ENCODE data around the gene TAF13. TPM values are rescaled to one million over a fixed set of nuclear protein-coding genes. Genes with fewer than 3 reads are reported as not detected.

TAF13 gene
- total RNA-seq, 6 experiments from 2014 or later = 94.3 to 150 (median 106) TPM

- Mint-ChIP-seq H3K36me3 (ENCODE audit: low read depth) (peaks cover 11% of the 10 kb centered on the region; the same call in 1 of the 2 replicates), H3K27me3 (ENCODE audit: insufficient read depth) (no peaks in the 10 kb centered on the region)
These were observed 58.7 kb downstream of the TAF13 start for GRCh38 chr1:109017134-109017533.

More at GRCh38 chr1:109017134-109017533, 58.7 kb downstream of the TAF13 start:
- no peak; the same call in 1 of the 2 replicates for TF ChIP-seq CTCF (IDR thresholded peaks at IDR 0.05)
- Mint-ChIP-seq H3K9me3 (no peaks in the 10 kb centered on the region), H3K4me1 (ENCODE audit: low read depth) (no peaks in the 10 kb centered on the region), H3K4me3 (no peak overlapping the region), H3K27ac (no peak overlapping the region)
- DNase-seq = no peak

Other genes with a start within 250 kb of the TAF13 start
- under 1 TPM in 2 of 6 experiments, not detected in 4; 0.39 to 0.57 TPM for gene AKNAD1, start 218.9 kb downstream of the TAF13 start, total RNA-seq (2021; fragmentation: NEBNext Ultra II Directional; extraction: Animal tissue kit (Norgen Biotek cat#: 25700))
- 10 to 100 TPM; 10.3 to 21.8 (median 19.0) TPM for gene GPSM2, start 199.0 kb downstream of the TAF13 start, total RNA-seq (2021; fragmentation: NEBNext Ultra II Directional; extraction: Animal tissue kit (Norgen Biotek cat#: 25700))
- 10 to 100 TPM; 35.4 to 41.2 (median 38.7) TPM for gene CLCC1, start 112.5 kb downstream of the TAF13 start, total RNA-seq (2021; fragmentation: NEBNext Ultra II Directional; extraction: Animal tissue kit (Norgen Biotek cat#: 25700))
- 10 to 100 TPM; 13.8 to 18.2 (median 17.5) TPM for gene WDR47, start 33.9 kb downstream of the TAF13 start, total RNA-seq (2021; fragmentation: NEBNext Ultra II Directional; extraction: Animal tissue kit (Norgen Biotek cat#: 25700))
- 10 to 100 TPM; 48.0 to 58.6 (median 53.5) TPM for gene TMEM167B, start 14.8 kb upstream of the TAF13 start, total RNA-seq (2021; fragmentation: NEBNext Ultra II Directional; extraction: Animal tissue kit (Norgen Biotek cat#: 25700))
- 1 to 10 TPM in 5 of 6 experiments, under 1 TPM in 1; 0.38 to 2.6 (median 2.0) TPM for gene ELAPOR1, start 38.1 kb upstream of the TAF13 start, total RNA-seq (2021; fragmentation: NEBNext Ultra II Directional; extraction: Animal tissue kit (Norgen Biotek cat#: 25700))
- gene SARS1, start 137.9 kb upstream of the TAF13 start, total RNA-seq (2021; fragmentation: NEBNext Ultra II Directional; extraction: Animal tissue kit (Norgen Biotek cat#: 25700)) = 100 to 1,000 TPM; 165 to 194 (median 176) TPM
- 1 to 10 TPM; 1.2 to 1.7 (median 1.4) TPM for gene CELSR2, start 173.5 kb upstream of the TAF13 start, total RNA-seq (2021; fragmentation: NEBNext Ultra II Directional; extraction: Animal tissue kit (Norgen Biotek cat#: 25700))
- 10 to 100 TPM; 17.0 to 33.1 (median 30.4) TPM for gene PSRC1, start 207.1 kb upstream of the TAF13 start, total RNA-seq (2021; fragmentation: NEBNext Ultra II Directional; extraction: Animal tissue kit (Norgen Biotek cat#: 25700))
- not detected for gene MYBPHL, start 231.0 kb upstream of the TAF13 start, total RNA-seq (2021; fragmentation: NEBNext Ultra II Directional; extraction: Animal tissue kit (Norgen Biotek cat#: 25700))